Heart left ventricle (tissue), 16 donors: ENCODE measurements around the gene FAM43A. TPM values are rescaled to one million over a fixed set of nuclear protein-coding genes. Genes with fewer than 3 reads are reported as not detected.
A peak's percentile ranks its signal among the peaks of the same experiment; 100 is the strongest.

Source experiments
- ATAC-seq, 4 donors: fragments of 200-7000 bp; cut with Tn5 transposase; one replicate each; pipeline ENCODE4 v1.9.1; 2020 to 2022; ENCODE audit warnings: moderate library complexity in 4 of 4, mild to moderate bottlenecking in 3 of 4, moderate number of reproducible peaks in 1 of 4
- DNase-seq, 5 donors: peaks; one replicate each; pipeline ENCODE4 v3.0.0-alpha.2; 2020
- H3K27ac ChIP-seq, 12 donors: fragments of 200-600 bp; sonication (generic) in 4 of 12; one replicate each; pipeline versions ENCODE4 v1.5.0 to v1.8.0; 2016 to 2022; ENCODE audit warnings: mild to moderate bottlenecking in 2 of 12
- H3K27me3 ChIP-seq, 9 donors: fragments of 200-600 bp; sonication (generic) in 2 of 9; one replicate each; pipeline versions ENCODE4 v1.5.1 to v1.8.0; 2016 to 2022; ENCODE audit warnings: mild to moderate bottlenecking in 3 of 9
- H3K36me3 ChIP-seq, 9 donors: fragments of 200-600 bp; sonication (generic) in 2 of 9; one replicate each; pipeline versions ENCODE4 v1.5.0 to v1.8.0; 2018 to 2022; ENCODE audit warnings: mild to moderate bottlenecking in 2 of 9
- H3K4me1 ChIP-seq, 12 donors: fragments of 200-600 bp; sonication (generic) in 4 of 12; one replicate each; pipeline versions ENCODE4 v1.5.0 to v1.8.0; 2016 to 2022; ENCODE audit warnings: mild to moderate bottlenecking in 3 of 12
- H3K4me3 ChIP-seq, 12 donors: fragments of 200-600 bp; sonication (generic) in 4 of 12; one replicate each; pipeline versions ENCODE4 v1.5.0 to v1.8.0; 2017 to 2022; ENCODE audit warnings: mild to moderate bottlenecking in 9 of 12, moderate library complexity in 4 of 12
- H3K9me3 ChIP-seq, 12 donors: fragments of 200-600 bp; sonication (generic) in 4 of 12; one replicate each; pipeline versions ENCODE4 v1.5.0 to v1.8.0; 2016 to 2022; ENCODE audit warnings: mild to moderate bottlenecking in 1 of 12
- POLR2A ChIP-seq, 2 donors: fragments of 450-650 bp; IDR thresholded peaks; one replicate each; pipeline ENCODE4 v1.6.1; 2017; ENCODE audit warnings: antibody characterized with exemption in 2 of 2, mild to moderate bottlenecking in 2 of 2, moderate library complexity in 2 of 2
- WGBS, 4 donors: extraction: QIAGEN DNeasy Blood & Tissue Kit in 2 of 4; methylation state at CpG; one replicate each; pipeline versions ENCODE4 v1.1.5 to v1.1.7; 2013 to 2018; 5-methylcytosine and 5-hydroxymethylcytosine counted together
- intact Hi-C, 10 donors: fragments of 100-400 bp; cut with DNase I; formaldehyde crosslinking; loops; one replicate each; pipeline versions ENCODE4 v1.11.1 to v1.14.2; 2022
- polyA plus RNA-seq, 2 donors: library from polyadenylated mRNA; stranded (reverse); fragments of 200-250 nt; gene quantifications; one replicate each; pipeline ENCODE4 v1.2.3, GENCODE V29; 2013
- total RNA-seq, 9 donors: library from RNA; depleted of rRNA in 2 of 9; stranded (reverse); fragments of >200 nt in 2 of 9; fragmentation: NEBNext Ultra II Directional in 3 of 9; extraction: Animal tissue kit (Norgen Biotek cat#: 25700) in 3 of 9; gene quantifications; one replicate each; pipeline versions ENCODE4 v1.1.0 to v1.2.4, GENCODE V29; 2016 to 2023
- TF ChIP-seq, protein P1 (sequence below), 12 donors: fragments of 200-600 bp; sonication (generic) in 4 of 12; IDR thresholded peaks; one replicate each; pipeline versions ENCODE4 v1.5.0 to v1.8.0; 2018 to 2022; ENCODE audit warnings: antibody characterized with exemption in 12 of 12, mild to moderate bottlenecking in 5 of 12
- donor health status: ischemic (EF 13 %, LVEDD 7.1; RV severe dilation, severe dysfunction).
- donor health status: healthy with polysubstance abuse.
- donor health status: DM: no; HTN: yes; CAD: no.
- donor health status: DM: no; HTN: no; CAD: no.
- donor health status: ischemic (EF 25% LVEDD 6.9; RV normal size, moderate dysfunction).
- donor health status: ischemic (EF 25% LVEDD 5.7; RV mildly dilated, moderate dysfunction).
- donor health status: healthy.
- donor health status: DM: yes; HTN: yes; CAD: no.
- donor health status: ischemic (EF 35%, LVEDD 5.7; RV mildly dilated, moderate dysfunction).
- donor health status: nonischemic (EF 11% LVEDD 7.7; RV severe dilation, severe dysfunction).
- donor health status: DM: yes; HTN: yes; CAD: no.
- donor health status: PGD.
- donor health status: ischemic (EF 29% LVEDD 5.4; RV normal size, mild dysfunction).
- donor health status: nonischemic (EF 23%, LVEDD 6.1; RV moderate dilation, normal function).

FAM43A gene
- total and polyA plus RNA-seq, 11 donors: 7.5 to 34.8 (median 15.5) TPM

- no peaks in the 10 kb centered on the region for H3K27me3 ChIP-seq
- H3K27ac ChIP-seq: no peak overlapping the region
- no peaks in the 10 kb centered on the region for H3K36me3 ChIP-seq
- ATAC-seq (no peak), DNase-seq (no peak)
- 94 to 96% (median 95%) methylated on average over 9 of the region's 9 CpGs for WGBS, 4 donors
- intact Hi-C loops: no loop called here
- no peaks in the 10 kb centered on the region for H3K4me1 ChIP-seq
- TF ChIP-seq, protein P1, sequence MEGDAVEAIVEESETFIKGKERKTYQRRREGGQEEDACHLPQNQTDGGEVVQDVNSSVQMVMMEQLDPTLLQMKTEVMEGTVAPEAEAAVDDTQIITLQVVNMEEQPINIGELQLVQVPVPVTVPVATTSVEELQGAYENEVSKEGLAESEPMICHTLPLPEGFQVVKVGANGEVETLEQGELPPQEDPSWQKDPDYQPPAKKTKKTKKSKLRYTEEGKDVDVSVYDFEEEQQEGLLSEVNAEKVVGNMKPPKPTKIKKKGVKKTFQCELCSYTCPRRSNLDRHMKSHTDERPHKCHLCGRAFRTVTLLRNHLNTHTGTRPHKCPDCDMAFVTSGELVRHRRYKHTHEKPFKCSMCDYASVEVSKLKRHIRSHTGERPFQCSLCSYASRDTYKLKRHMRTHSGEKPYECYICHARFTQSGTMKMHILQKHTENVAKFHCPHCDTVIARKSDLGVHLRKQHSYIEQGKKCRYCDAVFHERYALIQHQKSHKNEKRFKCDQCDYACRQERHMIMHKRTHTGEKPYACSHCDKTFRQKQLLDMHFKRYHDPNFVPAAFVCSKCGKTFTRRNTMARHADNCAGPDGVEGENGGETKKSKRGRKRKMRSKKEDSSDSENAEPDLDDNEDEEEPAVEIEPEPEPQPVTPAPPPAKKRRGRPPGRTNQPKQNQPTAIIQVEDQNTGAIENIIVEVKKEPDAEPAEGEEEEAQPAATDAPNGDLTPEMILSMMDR (IDR thresholded peaks at IDR 0.05): no peak
- TF ChIP-seq POLR2A (IDR thresholded peaks at IDR 0.05): no peak
- peaks cover 0 to 19% (median 3%) of the 10 kb centered on the region in 12 donors for H3K9me3 ChIP-seq
- H3K4me3 ChIP-seq: no peak overlapping the region
These were observed 16.9 kb downstream of the FAM43A start for GRCh38 chr3:194702545-194702944.

DNA sequence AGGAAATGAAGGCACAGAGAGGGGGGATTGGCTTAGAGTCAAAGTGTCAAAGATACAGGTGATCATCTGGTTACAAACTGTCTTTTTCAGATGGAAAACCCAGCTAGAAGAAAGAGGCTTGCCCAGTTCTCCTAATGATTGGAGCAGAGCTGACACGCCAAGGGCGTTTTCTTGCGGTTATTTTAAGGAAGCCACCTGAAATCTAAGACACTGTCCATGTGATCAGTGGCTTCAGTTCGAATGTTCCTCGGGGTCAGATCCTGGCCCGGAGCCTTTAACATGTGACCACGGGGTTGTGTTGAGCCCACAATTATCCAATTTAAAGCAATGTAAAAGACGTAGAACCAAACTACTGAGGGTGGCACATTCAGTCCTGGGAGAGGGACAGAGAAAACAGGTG lies 19.5 kb downstream of the FAM43A start:
- no peaks in the 10 kb centered on the region for H3K36me3 ChIP-seq
- H3K27ac ChIP-seq: no peak overlapping the region
- no peaks in the 10 kb centered on the region for H3K4me1 ChIP-seq
- DNase-seq: no peak
- TF ChIP-seq, protein P1 (IDR thresholded peaks at IDR 0.05): no peak
- TF ChIP-seq POLR2A (IDR thresholded peaks at IDR 0.05): no peak
- H3K4me3 ChIP-seq: no peak overlapping the region
- no peak for ATAC-seq
- H3K27me3 ChIP-seq: no peaks in the 10 kb centered on the region
- peaks cover 0 to 5% (median 0%) of the 10 kb centered on the region in 12 donors for H3K9me3 ChIP-seq
- intact Hi-C loops: no loop called here
- WGBS, 4 donors: 85 to 93% (median 91%) methylated on average over 8 of the region's 8 CpGs

GRCh38 chr3:194705761-194706160 lies 20.1 kb downstream of the FAM43A start:
- intact Hi-C loops: no loop called here
- WGBS, 4 donors: 76 to 93% (median 82%) methylated on average over 10 to 11 of the region's 11 CpGs
- Histone ChIP-seq H3K27ac (no peak overlapping the region), H3K27me3 (no peaks in the 10 kb centered on the region), H3K9me3 (peaks cover 0 to 5% (median 0%) of the 10 kb centered on the region in 12 donors), H3K4me3 (no peak overlapping the region), H3K4me1 (no peaks in the 10 kb centered on the region), H3K36me3 (no peaks in the 10 kb centered on the region)
- DNase-seq (no peak), ATAC-seq (no peak)
- no peak for TF ChIP-seq POLR2A (IDR thresholded peaks at IDR 0.05)

DNA sequence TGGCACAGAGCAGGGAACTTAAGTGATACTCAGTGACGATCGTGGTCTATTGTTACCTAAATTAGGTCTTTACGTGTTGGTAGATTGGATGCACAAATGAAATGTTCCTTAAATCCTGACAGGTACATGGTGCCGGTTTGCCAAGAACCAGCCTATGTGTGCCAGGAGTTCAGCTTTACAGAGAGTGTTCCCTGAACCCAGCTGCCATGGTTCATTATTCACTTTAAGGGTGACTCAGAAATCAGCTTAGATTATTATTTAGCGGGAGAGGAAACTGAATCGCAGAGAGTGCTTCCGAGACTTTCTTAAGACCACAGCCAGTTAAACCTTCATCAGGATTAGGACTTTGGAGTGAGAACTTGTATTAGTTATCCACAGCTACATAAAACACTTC lies 21.5 kb downstream of the FAM43A start:
- Histone ChIP-seq H3K4me1 (peaks cover 0 to 12% (median 6%) of the 10 kb centered on the region in 12 donors), H3K36me3 (no peaks in the 10 kb centered on the region), H3K27me3 (no peaks in the 10 kb centered on the region), H3K9me3 (peaks cover 0 to 5% (median 0%) of the 10 kb centered on the region in 12 donors), H3K27ac (no peak overlapping the region), H3K4me3 (no peak overlapping the region)
- ATAC-seq: no peak
- 88 to 93% (median 92%) methylated on average over 7 of the region's 7 CpGs for WGBS, 4 donors
- intact Hi-C loops: no loop called here
- DNase-seq: no peak
- no peak for TF ChIP-seq POLR2A (IDR thresholded peaks at IDR 0.05)
- TF ChIP-seq, protein P1 (IDR thresholded peaks at IDR 0.05): no peak

DNA sequence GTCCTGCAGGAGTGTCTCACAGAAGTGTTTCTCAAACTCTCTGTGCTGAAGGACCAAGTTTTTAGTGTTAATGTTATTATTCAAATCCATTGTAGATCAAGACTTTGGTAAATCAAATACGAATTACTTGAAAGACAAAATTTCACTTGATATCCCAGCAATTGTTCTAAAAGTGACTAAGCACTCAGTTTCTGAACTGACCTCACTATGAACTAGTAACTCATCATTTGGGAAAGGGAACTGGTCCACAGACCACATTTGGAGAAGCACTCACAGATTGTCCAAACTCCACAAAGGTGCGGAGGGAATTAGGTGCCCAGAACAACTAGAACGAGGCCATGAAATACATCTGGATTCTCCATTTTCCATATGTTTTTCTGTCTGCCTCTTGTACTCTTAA lies 25.6 kb downstream of the FAM43A start:
- ATAC-seq (no peak), DNase-seq (no peak)
- Histone ChIP-seq H3K4me1 (peaks cover 0 to 13% (median 9%) of the 10 kb centered on the region in 12 donors), H3K9me3 (peaks cover 0 to 5% (median 0%) of the 10 kb centered on the region in 12 donors), H3K36me3 (no peaks in the 10 kb centered on the region), H3K27me3 (no peaks in the 10 kb centered on the region), H3K4me3 (no peak overlapping the region), H3K27ac (peak overlapping the region in 3 of 12 donors; percentile 8 to 16 (median 15))
- intact Hi-C loops: no loop called here
- TF ChIP-seq, protein P1 (IDR thresholded peaks at IDR 0.05): no peak
- TF ChIP-seq POLR2A (IDR thresholded peaks at IDR 0.05): no peak
- WGBS, 4 donors: 86 to 93% (median 90%) methylated on average over 3 of the region's 3 CpGs
